Placental pericyte (primary cell): Measurements from ENCODE around the gene UNC5B. TPM values are rescaled to one million over a fixed set of nuclear protein-coding genes. Genes with fewer than 3 reads are reported as not detected.

Experiments used
- total RNA-seq: library from RNA; depleted of rRNA; stranded (reverse); fragments of >200 nt; gene quantifications from 2 replicates; pipeline ENCODE4 v1.2.3, GENCODE V29; 2012

The UNC5B gene
- 63.6 and 116 TPM in 2 replicates for total RNA-seq

GRCh38 chr10:71212318-71213126 lies at the start of gene UNC5B:
TSS of gene UNC5B (plus strand) at chr10:71212570. CDS start at chr10:71212986, 416 bp downstream.

GRCh38 chr10:71319042-71319799 lies 106.9 kb downstream of the UNC5B start, which contains the start of gene SLC29A3:
TSS of gene SLC29A3 (plus strand) at chr10:71319259. CDS start at chr10:71319310, 51 bp downstream.

Other genes starting within 250 kb of the UNC5B start
- 1.3 and 2.0 TPM in 2 replicates for gene SLC29A3, start 106.7 kb downstream of the UNC5B start, total RNA-seq
- under 0.01 and 0.14 TPM in 2 replicates for gene CDH23, start 184.3 kb downstream of the UNC5B start, total RNA-seq